SK-N-DZ (cell line): ENCODE results near the gene HOPX.
"Not testable (repeated sequence)": the region's sequence is repeated elsewhere in the genome, so short reads cannot be mapped to it uniquely, and the experiment has no call there.

Source experiments
- DNase-seq: peaks from one replicate; pipeline ENCODE4 v3.0.0-alpha.2; 2015; ENCODE audit warnings: low spot score

The HOPX gene

GRCh38 chr4:56688094-56688647 is 7.1 kb upstream of the HOPX start:
- no peak for DNase-seq

- DNase-seq: no peak
Measured at GRCh38 chr4:56686537-56687231, 5.6 kb upstream of the HOPX start.

GRCh38 chr4:56684320-56685050 is 3.4 kb upstream of the HOPX start:
- no peak for DNase-seq

- DNase-seq: no peak
Measured at GRCh38 chr4:56683455-56683854, 2.4 kb upstream of the HOPX start.

- DNase-seq: no peak
Measured at GRCh38 chr4:56681853-56682525, 893 bp upstream of the HOPX start.

- no peak for DNase-seq
Measured at GRCh38 chr4:56680266-56680665, 830 bp downstream of the HOPX start.

- DNase-seq: no peak
Measured at GRCh38 chr4:56677711-56678110, 3.4 kb downstream of the HOPX start.

- DNase-seq: no peak
Measured at GRCh38 chr4:56674984-56675383, 6.1 kb downstream of the HOPX start.

GRCh38 chr4:56671860-56672259 is 9.2 kb downstream of the HOPX start:
- no peak for DNase-seq

- DNase-seq: no peak
Measured at GRCh38 chr4:56671373-56671772, 9.7 kb downstream of the HOPX start.

GRCh38 chr4:56668267-56668666 is 12.8 kb downstream of the HOPX start:
- DNase-seq: no peak

GRCh38 chr4:56667396-56667795 is 13.7 kb downstream of the HOPX start:
- not testable (repeated sequence) for DNase-seq

- DNase-seq: no peak
Measured at GRCh38 chr4:56666279-56666678, 14.8 kb downstream of the HOPX start.

- no peak for DNase-seq
Measured at GRCh38 chr4:56665781-56666180, 15.3 kb downstream of the HOPX start.

GRCh38 chr4:56662782-56663468 is 18.2 kb downstream of the HOPX start:
- DNase-seq: no peak

GRCh38 chr4:56659946-56660345 is 21.1 kb downstream of the HOPX start:
- DNase-seq: no peak

- no peak for DNase-seq
Measured at GRCh38 chr4:56658528-56658927, 22.6 kb downstream of the HOPX start.

GRCh38 chr4:56657818-56658217 is 23.3 kb downstream of the HOPX start:
- DNase-seq: no peak

GRCh38 chr4:56657128-56657527 is 24.0 kb downstream of the HOPX start:
- DNase-seq: no peak

- DNase-seq: no peak
Measured at GRCh38 chr4:56656346-56656643, 24.8 kb downstream of the HOPX start.

GRCh38 chr4:56655627-56656345 is 25.3 kb downstream of the HOPX start:
- peak; percentile 2 for DNase-seq
